GM23338 (cell line): ENCODE results near the gene PPM1N. TPM values are rescaled to one million over a fixed set of nuclear protein-coding genes. Genes with fewer than 3 reads are reported as not detected.

ENCODE experiments used
- ATAC-seq: fragments of 200-7000 bp; cut with Tn5 transposase; 3 replicates; pipeline ENCODE4 v1.9.1; 2020
- DNase-seq: peaks from one replicate; pipeline ENCODE4 v3.0.0-alpha.2; 2015; ENCODE audit warnings: low spot score
- H2AFZ ChIP-seq: fragments of 200-600 bp; sonication (generic); 2 replicates; pipeline ENCODE4 v1.8.0; 2016; ENCODE audit warnings: antibody characterized with exemption, mild to moderate bottlenecking, moderate library complexity
- H3F3A ChIP-seq: fragments of 200-600 bp; sonication (generic); replicated peaks from 2 replicates; pipeline ENCODE4 v1.8.0; 2017; ENCODE audit warnings: antibody characterized with exemption, mixed run types, low read depth
- H3K27ac ChIP-seq: fragments of 200-600 bp; sonication (generic); 2 replicates; pipeline ENCODE4 v1.6.1; 2016; ENCODE audit warnings: low read depth
- H3K27me3 ChIP-seq: fragments of 200-600 bp; sonication (generic); 2 replicates; pipeline ENCODE4 v1.8.0; 2016; ENCODE audit warnings: mild to moderate bottlenecking, mixed run types, moderate library complexity; ENCODE audit not compliant: insufficient read depth
- H3K36me3 ChIP-seq: fragments of 200-600 bp; sonication (generic); 2 replicates; pipeline ENCODE4 v1.8.0; 2016; ENCODE audit warnings: mild to moderate bottlenecking; ENCODE audit not compliant: insufficient read depth
- H3K4me1 ChIP-seq: fragments of 200-600 bp; sonication (generic); 2 replicates; pipeline ENCODE4 v1.8.0; 2016; ENCODE audit warnings: mild to moderate bottlenecking, moderate library complexity; ENCODE audit not compliant: insufficient read depth
- H3K4me2 ChIP-seq: fragments of 200-600 bp; sonication (generic); 2 replicates; pipeline ENCODE4 v1.7.1; 2017; ENCODE audit warnings: mixed run types
- H3K4me3 ChIP-seq: fragments of 200-600 bp; sonication (generic); 2 replicates; pipeline ENCODE4 v1.6.1; 2016; ENCODE audit warnings: mixed run types
- H3K79me2 ChIP-seq: fragments of 200-600 bp; sonication (generic); replicated peaks from 2 replicates; pipeline ENCODE4 v1.8.0; 2017; ENCODE audit warnings: mild to moderate bottlenecking; ENCODE audit not compliant: insufficient read depth
- H3K9me2 ChIP-seq: fragments of 200-600 bp; sonication (generic); 2 replicates; pipeline ENCODE4 v1.8.0; 2017; ENCODE audit not compliant: insufficient read depth
- H4K20me1 ChIP-seq: fragments of 200-600 bp; sonication (generic); replicated peaks from 2 replicates; pipeline ENCODE4 v1.8.0; 2017; ENCODE audit warnings: mild to moderate bottlenecking; ENCODE audit not compliant: insufficient read depth
- H3K27ac Mint-ChIP-seq: 2 replicates; pipeline ENCODE4 v1.8.0; 2020; ENCODE audit warnings: inconsistent platforms, mild to moderate bottlenecking, moderate library complexity, mixed read lengths
- H3K27me3 Mint-ChIP-seq: 3 replicates; pipeline ENCODE4 v1.8.0; 2022; ENCODE audit warnings: low read depth, mild to moderate bottlenecking, moderate library complexity, mixed read lengths, inconsistent platforms; ENCODE audit not compliant: insufficient read depth, poor library complexity
- H3K36me3 Mint-ChIP-seq: 3 replicates; pipeline ENCODE4 v1.8.0; 2021; ENCODE audit warnings: low read depth, mild to moderate bottlenecking, inconsistent platforms, moderate library complexity, mixed read lengths
- H3K4me1 Mint-ChIP-seq: 3 replicates; pipeline ENCODE4 v1.8.0; 2020; ENCODE audit warnings: mild to moderate bottlenecking, inconsistent platforms, mixed read lengths
- H3K4me3 Mint-ChIP-seq: 3 replicates; pipeline ENCODE4 v1.8.0; 2021; ENCODE audit warnings: moderate library complexity, mild to moderate bottlenecking, inconsistent platforms, mixed read lengths
- H3K9me3 Mint-ChIP-seq: 3 replicates; pipeline ENCODE4 v1.8.0; 2020; ENCODE audit warnings: moderate library complexity, mild to moderate bottlenecking, inconsistent platforms, mixed read lengths
- CTCF ChIP-seq, 2 experiments: fragments of 200-600 bp in 1 of 2; sonication (generic) in 1 of 2; conservative IDR thresholded peaks; 2 replicates each; pipeline versions ENCODE4 v1.5.1 to v1.6.1; 2016 to 2017; ENCODE audit warnings: antibody characterized with exemption in 2 of 2, low read depth in 2 of 2, mild to moderate bottlenecking in 2 of 2, moderate library complexity in 1 of 2
- EZH2 ChIP-seq: fragments of 200-600 bp; sonication (generic); IDR thresholded peaks from one replicate; pipeline ENCODE4 v1.8.0; 2017; ENCODE audit warnings: antibody characterized with exemption, mild to moderate bottlenecking, low read depth; ENCODE audit not compliant: unreplicated experiment
- EZH2phosphoT487 ChIP-seq: fragments of 200-600 bp; sonication (generic); IDR thresholded peaks from one replicate; pipeline ENCODE4 v1.8.1; 2018; ENCODE audit warnings: antibody characterized with exemption; ENCODE audit not compliant: unreplicated experiment
- JUNB ChIP-seq: IDR thresholded peaks from one replicate; pipeline ENCODE4 v1.6.1; 2016; ENCODE audit warnings: antibody characterized with exemption; ENCODE audit not compliant: unreplicated experiment
- NANOG ChIP-seq: IDR thresholded peaks from 2 replicates; pipeline ENCODE4 v1.6.1; 2016; ENCODE audit warnings: antibody characterized with exemption, borderline replicate concordance
- REST ChIP-seq: IDR thresholded peaks from one replicate; pipeline ENCODE4 v1.6.1; 2018; ENCODE audit warnings: antibody characterized with exemption; ENCODE audit not compliant: unreplicated experiment
- STAT1 ChIP-seq: IDR thresholded peaks from one replicate; pipeline ENCODE4 v1.6.1; 2016; ENCODE audit warnings: antibody characterized with exemption; ENCODE audit not compliant: unreplicated experiment
- ZNF462 ChIP-seq: fragments of 250-450 bp; sonication (Bioruptor Pico); IDR thresholded peaks from 2 replicates; pipeline ENCODE4 v1.5.0; 2020; ENCODE audit warnings: mild to moderate bottlenecking, moderate library complexity
- polyA plus RNA-seq: library from polyadenylated mRNA; unstranded; fragments of >200 nt; fragmentation: Nextera tagmentation; extraction: Ambion mirVana; gene quantifications from 2 replicates; pipeline ENCODE4 v1.2.1, GENCODE V29; 2016
- total RNA-seq: library from RNA; depleted of rRNA; stranded (reverse); fragments of >200 nt; shearing (Covaris generic); gene quantifications from 2 replicates; pipeline ENCODE4 v1.2.3, GENCODE V29; 2014

PPM1N gene
- total and polyA plus RNA-seq, 2 experiments from 2014 or later, result 15.2 to 25.1 TPM

GRCh38 chr19:45463241-45463640 lies 35.0 kb upstream of the PPM1N start (continued):
- TF ChIP-seq ZNF462, result no peak
- no peak for TF ChIP-seq EZH2phosphoT487
- no peak for TF ChIP-seq EZH2
- no peak for TF ChIP-seq CTCF (conservative IDR thresholded peaks at IDR 0.05; ENCODE audit: low read depth in 2 of 2)

- Mint-ChIP-seq H3K36me3 (no peaks in the 10 kb centered on the region; the same call in 2 of the 3 replicates), H3K4me3 (no peak overlapping the region), H3K27me3 (peaks cover 18% of the 10 kb centered on the region), H3K4me1 (peaks cover 10% of the 10 kb centered on the region), H3K27ac (no peak overlapping the region), H3K9me3 (no peaks in the 10 kb centered on the region; the same call in 2 of the 3 replicates)
- ATAC-seq (no peak), DNase-seq (no peak)
- Histone ChIP-seq H3K4me1 (peaks cover 9% of the 10 kb centered on the region; the same call in 1 of the 2 replicates), H3F3A (peaks cover 11% of the 10 kb centered on the region), H3K4me3 (no peak overlapping the region), H3K9me2 (no peaks in the 10 kb centered on the region), H3K27me3 (peaks cover 21% of the 10 kb centered on the region), H2AFZ (no peak overlapping the region), H3K27ac (no peak overlapping the region), H3K36me3 (no peaks in the 10 kb centered on the region), H3K4me2 (no peak overlapping the region), H3K79me2 (no peaks in the 10 kb centered on the region), H4K20me1 (no peaks in the 10 kb centered on the region; the same call in 1 of the 2 replicates)
- TF ChIP-seq CTCF (conservative IDR thresholded peaks at IDR 0.05; ENCODE audit: low read depth in 2 of 2), result no peak
- TF ChIP-seq STAT1, result no peak
- TF ChIP-seq EZH2, result no peak
- TF ChIP-seq NANOG, result no peak
- TF ChIP-seq REST, result no peak
- no peak for TF ChIP-seq JUNB
These were observed 34.0 kb upstream of the PPM1N start for GRCh38 chr19:45464274-45464673.
